ENCODE data around the gene ZNF750. TPM values are rescaled to one million over a fixed set of nuclear protein-coding genes. Genes with fewer than 3 reads are reported as not detected.

Gene ZNF750
- not detected for total RNA-seq

GRCh38 chr17:82839617-82840292 is at the start of gene ZNF750:
Gene ZNF750, minus strand, starts transcription at chr17:82840022. Its CDS starts 7,568 bp downstream, at chr17:82832454.
- 91 to 93% methylated on average over 25 of the region's 25 CpGs for WGBS, 2 donors
- no peak for TF ChIP-seq POLR2A (IDR thresholded peaks at IDR 0.05)
- TF ChIP-seq, protein P1, sequence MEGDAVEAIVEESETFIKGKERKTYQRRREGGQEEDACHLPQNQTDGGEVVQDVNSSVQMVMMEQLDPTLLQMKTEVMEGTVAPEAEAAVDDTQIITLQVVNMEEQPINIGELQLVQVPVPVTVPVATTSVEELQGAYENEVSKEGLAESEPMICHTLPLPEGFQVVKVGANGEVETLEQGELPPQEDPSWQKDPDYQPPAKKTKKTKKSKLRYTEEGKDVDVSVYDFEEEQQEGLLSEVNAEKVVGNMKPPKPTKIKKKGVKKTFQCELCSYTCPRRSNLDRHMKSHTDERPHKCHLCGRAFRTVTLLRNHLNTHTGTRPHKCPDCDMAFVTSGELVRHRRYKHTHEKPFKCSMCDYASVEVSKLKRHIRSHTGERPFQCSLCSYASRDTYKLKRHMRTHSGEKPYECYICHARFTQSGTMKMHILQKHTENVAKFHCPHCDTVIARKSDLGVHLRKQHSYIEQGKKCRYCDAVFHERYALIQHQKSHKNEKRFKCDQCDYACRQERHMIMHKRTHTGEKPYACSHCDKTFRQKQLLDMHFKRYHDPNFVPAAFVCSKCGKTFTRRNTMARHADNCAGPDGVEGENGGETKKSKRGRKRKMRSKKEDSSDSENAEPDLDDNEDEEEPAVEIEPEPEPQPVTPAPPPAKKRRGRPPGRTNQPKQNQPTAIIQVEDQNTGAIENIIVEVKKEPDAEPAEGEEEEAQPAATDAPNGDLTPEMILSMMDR (IDR thresholded peaks at IDR 0.05), result no peak
- no peak within 1 kb of the TSS for H3K4me3 ChIP-seq

GRCh38 chr17:82888583-82889495 is 49.0 kb upstream of the ZNF750 start:
- Histone ChIP-seq H3K9me3 (no peaks in the 10 kb centered on the region), H3K4me1 (peaks cover 69% of the 10 kb centered on the region), H3K27ac (peak overlapping the region; percentile 96 to 98 (median 98)), H3K36me3 (replicated peaks in 1 of 2; ENCODE audit: insufficient read depth in 1 of 2, low read depth in 2 of 2) (no peaks in the 10 kb centered on the region), H3K27me3 (no peaks in the 10 kb centered on the region), H3K4me3 (no peak overlapping the region)
- intact Hi-C loops (cut with DNase I), result no loop called here
- WGBS, 2 donors, result 27 to 40% methylated on average over 6 to 29 of the region's 30 CpGs
- ATAC-seq, result peak; percentile 85
- DNase-seq, result peak; percentile 88 to 92 (median 92)
- TF ChIP-seq, protein P1 (IDR thresholded peaks at IDR 0.05), result no peak
- TF ChIP-seq POLR2A (IDR thresholded peaks at IDR 0.05), result peak in 1 of 3 donors; percentile 39

More at GRCh38 chr17:82839617-82840292, at the start of gene ZNF750:
- no peak for DNase-seq
- intact Hi-C loops (cut with DNase I), result no loop called here
- H3K27me3 ChIP-seq, result no peaks in the 10 kb centered on the region
- H3K27ac ChIP-seq, result peak within 1 kb of the TSS in 3 of 4 donors; percentile 55 to 71 (median 61)
- no peaks in the 10 kb centered on the region for H3K9me3 ChIP-seq
- no peak for ATAC-seq
- H3K4me1 ChIP-seq, result peaks cover 16% of the 10 kb centered on the region
- H3K36me3 ChIP-seq (replicated peaks in 1 of 2; ENCODE audit: insufficient read depth in 1 of 2, low read depth in 2 of 2), result no peaks in the 10 kb centered on the region

DNA sequence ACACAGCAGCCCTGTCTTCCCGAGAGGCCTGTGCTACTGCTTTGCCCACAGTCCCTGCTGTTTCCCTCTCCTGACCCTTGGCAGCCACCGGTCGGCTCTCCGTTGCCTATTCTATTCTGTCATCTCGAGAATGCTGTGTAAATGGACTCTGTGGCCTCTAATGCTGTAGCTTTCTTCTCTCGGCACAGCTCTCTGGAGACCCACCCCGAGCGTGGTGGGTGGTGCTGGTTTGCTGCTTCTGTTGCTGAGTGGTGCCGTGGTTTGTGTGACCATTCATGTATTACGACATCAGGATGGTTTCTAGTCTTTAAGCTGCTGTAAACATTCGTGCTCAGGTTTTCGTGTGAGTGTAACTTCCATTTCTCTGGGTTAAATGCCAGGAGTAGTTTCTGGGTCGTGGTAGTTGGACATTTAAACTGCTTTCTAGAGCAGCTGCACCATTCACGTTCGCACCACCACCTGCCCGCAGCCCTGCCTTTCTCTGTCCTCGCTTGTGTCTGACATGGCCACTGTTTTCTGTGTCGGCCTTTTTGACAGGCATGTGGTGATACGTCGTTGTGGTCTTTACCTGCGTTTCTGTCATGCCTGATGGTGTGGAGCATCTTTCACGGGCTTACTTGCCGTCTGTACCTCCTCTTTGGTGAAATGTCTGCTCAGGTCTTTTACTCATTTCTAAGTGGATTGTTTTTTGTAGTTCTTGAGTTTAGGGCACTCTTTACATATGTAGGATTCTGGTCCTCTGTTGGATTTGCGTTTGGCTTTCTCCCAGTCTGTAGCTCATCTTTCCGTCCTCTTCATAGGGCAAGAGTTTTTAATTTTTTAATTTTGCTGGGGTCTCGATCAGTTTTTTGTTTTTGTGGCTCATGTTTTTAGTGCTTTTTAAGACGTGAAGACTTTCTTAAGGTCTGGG is 47.7 kb upstream of the ZNF750 start:
- no peak for TF ChIP-seq POLR2A (IDR thresholded peaks at IDR 0.05)
- TF ChIP-seq, protein P1 (IDR thresholded peaks at IDR 0.05), result no peak
- no peaks in the 10 kb centered on the region for H3K36me3 ChIP-seq (replicated peaks in 1 of 2; ENCODE audit: insufficient read depth in 1 of 2, low read depth in 2 of 2)
- peaks cover 71% of the 10 kb centered on the region for H3K4me1 ChIP-seq
- H3K9me3 ChIP-seq, result no peaks in the 10 kb centered on the region
- no peak for ATAC-seq
- H3K4me3 ChIP-seq, result no peak overlapping the region
- WGBS, 2 donors, result 91 to 96% methylated on average over 27 of the region's 27 CpGs
- H3K27ac ChIP-seq, result peak overlapping the region in 3 of 4 donors; percentile 96 to 98 (median 98)
- no peak for DNase-seq
- H3K27me3 ChIP-seq, result no peaks in the 10 kb centered on the region
- intact Hi-C loops (cut with DNase I), result no loop called here

DNA sequence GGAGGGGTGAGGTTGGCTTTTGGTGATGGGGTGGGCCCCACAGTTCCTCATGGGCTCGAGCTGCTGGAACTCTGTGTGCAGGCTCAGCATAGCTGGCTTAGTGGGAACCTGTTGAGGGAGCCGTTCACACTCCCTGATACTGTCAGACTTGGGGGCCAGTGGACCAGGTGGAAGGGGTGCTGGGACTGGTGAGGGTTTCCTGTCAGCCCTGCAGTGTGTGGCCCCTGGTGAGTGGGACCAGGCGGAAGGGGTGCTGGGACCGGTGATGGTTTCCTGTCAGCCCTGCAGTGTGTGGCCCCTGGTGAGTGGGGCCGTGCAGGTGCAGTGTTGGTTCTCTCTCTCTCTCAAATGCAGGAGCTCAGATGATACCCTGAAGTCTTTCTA is 45.1 kb upstream of the ZNF750 start:
- peak overlapping the region in 3 of 4 donors; percentile 90 to 95 (median 94) for H3K27ac ChIP-seq
- 71 to 75% methylated on average over 1 to 5 of the region's 5 CpGs for WGBS, 2 donors
- intact Hi-C loops (cut with DNase I), result no loop called here
- no peak for TF ChIP-seq POLR2A (IDR thresholded peaks at IDR 0.05)
- TF ChIP-seq, protein P1 (IDR thresholded peaks at IDR 0.05), result no peak
- H3K36me3 ChIP-seq (replicated peaks in 1 of 2; ENCODE audit: insufficient read depth in 1 of 2, low read depth in 2 of 2), result no peaks in the 10 kb centered on the region
- peaks cover 60% of the 10 kb centered on the region for H3K4me1 ChIP-seq
- H3K4me3 ChIP-seq, result no peak overlapping the region
- DNase-seq, result no peak
- H3K27me3 ChIP-seq, result no peaks in the 10 kb centered on the region
- ATAC-seq, result no peak
- no peaks in the 10 kb centered on the region for H3K9me3 ChIP-seq
